Measurements from ENCODE around the gene MAML2. TPM values are rescaled to one million over a fixed set of nuclear protein-coding genes. Genes with fewer than 3 reads are reported as not detected.

The MAML2 gene
- total and polyA plus RNA-seq, 2 of the 8 experiments (the other 6 are each of a cell fraction or from before 2014, with no cell fraction given): 3.8 to 6.6 TPM

GRCh38 chr11:96151501-96151900 is 191.5 kb downstream of the MAML2 start:
- Histone ChIP-seq H2BK12ac (ENCODE audit: low read depth, low read length) (no peak overlapping the region), H3K23me2 (ENCODE audit: low read depth, low read length) (no peaks in the 10 kb centered on the region), H2BK120ac (replicated peaks; ENCODE audit: low read depth, low read length) (no peak overlapping the region), H3K18ac (ENCODE audit: extremely low read depth, low read length) (no peak overlapping the region), H3K4me1 (replicated peaks in 1 of 4; ENCODE audit: control insufficient read depth in 3 of 4, insufficient read depth in 4 of 4, low read length in 3 of 4) (peaks cover 0 to 13% (median 5%) of the 10 kb centered on the region in 4 experiments; a peak in 5 of 7 replicates), H2BK15ac (ENCODE audit: low read length) (no peak overlapping the region), H4K91ac (replicated peaks; ENCODE audit: insufficient read length, low read length) (no peak overlapping the region), H3K36me3 (ENCODE audit: control insufficient read depth in 2 of 4, insufficient read depth in 4 of 4, low read length in 3 of 4) (no peaks in the 10 kb centered on the region), H3K56ac (replicated peaks; ENCODE audit: insufficient read length, low read depth, low read length) (no peak overlapping the region), H3K4ac (replicated peaks; ENCODE audit: insufficient read length, low read depth, low read length) (no peak overlapping the region), H4K8ac (ENCODE audit: extremely low read depth, insufficient read depth, low read length) (no peak overlapping the region), H3K23ac (ENCODE audit: insufficient read length) (no peak overlapping the region), H3K9me3 (ENCODE audit: insufficient read depth in 2 of 2, low read depth in 1 of 2, low read length in 1 of 2) (no peaks in the 10 kb centered on the region), H4K20me1 (replicated peaks in 1 of 2; ENCODE audit: control insufficient read depth in 1 of 2, insufficient read depth in 2 of 2, low read length in 2 of 2) (no peaks in the 10 kb centered on the region), H3K14ac (ENCODE audit: insufficient read length) (no peak overlapping the region), H2BK20ac (ENCODE audit: low read length) (no peak overlapping the region), H2AK5ac (ENCODE audit: low read depth, low read length) (no peak overlapping the region), H3K4me2 (ENCODE audit: insufficient read depth in 1 of 2, low read depth in 2 of 2, low read length in 2 of 2) (no peak overlapping the region), H3K79me2 (ENCODE audit: control insufficient read depth in 1 of 2, insufficient read depth in 2 of 2, low read length in 2 of 2) (no peaks in the 10 kb centered on the region), H3K79me1 (ENCODE audit: low read depth, low read length) (no peaks in the 10 kb centered on the region), H2BK5ac (ENCODE audit: low read depth, low read length) (no peak overlapping the region), H2AFZ (ENCODE audit: low read length) (no peak overlapping the region), H4K5ac (ENCODE audit: insufficient read length, low read depth, low read length) (no peak overlapping the region), H3K27me3 (replicated peaks in 1 of 4; ENCODE audit: control insufficient read depth in 3 of 4, extremely low read depth in 1 of 4, insufficient read depth in 3 of 4, low read length in 3 of 4) (no peaks in the 10 kb centered on the region), H3K9ac (replicated peaks in 1 of 4; ENCODE audit: extremely low read depth in 1 of 4, low read depth in 3 of 4, low read length in 3 of 4) (no peak overlapping the region), H3K27ac (ENCODE audit: low read depth, low read length) (no peak overlapping the region), H3K4me3 (ENCODE audit: extremely low read depth in 1 of 4, insufficient read depth in 2 of 4, low read depth in 3 of 4, low read length in 4 of 4) (no peak overlapping the region)
- POLR2A ChIA-PET (ENCODE audit: partially characterized antibody): no interaction called here
- 95% methylated on average over 3 of the region's 3 CpGs; no CpG with 5 or more reads in 1 of the 2 experiments for WGBS, 2 experiments (ENCODE audit: extremely low coverage in 1 of 2, insufficient coverage in 1 of 2, insufficient read length in 1 of 2, insufficient replicate concordance in 2 of 2, low coverage in 1 of 2, low lambda C conversion rate in 2 of 2, missing lambda C conversion rate in 1 of 2)
- TF ChIP-seq TAF1 (IDR thresholded peaks at IDR 0.05; ENCODE audit: low read depth, low read length): no peak
- no peak for TF ChIP-seq ATF3 (IDR thresholded peaks at IDR 0.05; ENCODE audit: insufficient read depth, low read depth, low read length)
- TF ChIP-seq SRF (IDR thresholded peaks at IDR 0.05; ENCODE audit: low read depth, low read length): no peak
- TF ChIP-seq TEAD4 (IDR thresholded peaks at IDR 0.05; ENCODE audit: low read depth, low read length): no peak
- no peak for TF ChIP-seq NRF1 (IDR thresholded peaks at IDR 0.05; ENCODE audit: low read depth, low read length)
- no peak for TF ChIP-seq BACH1 (IDR thresholded peaks at IDR 0.05; ENCODE audit: low read length)
- no peak for TF ChIP-seq GTF2F1 (IDR thresholded peaks at IDR 0.05; ENCODE audit: borderline replicate concordance, low read depth, low read length)
- TF ChIP-seq CBX8 (IDR thresholded peaks at IDR 0.05; ENCODE audit: borderline replicate concordance, low read depth, low read length): no peak
- TF ChIP-seq ASH2L (IDR thresholded peaks at IDR 0.05; ENCODE audit: low read length): no peak
- TF ChIP-seq BRCA1 (IDR thresholded peaks at IDR 0.05; ENCODE audit: low read depth, low read length): no peak
- no peak for TF ChIP-seq JUND (IDR thresholded peaks at IDR 0.05; ENCODE audit: low read length)
- no peak for TF ChIP-seq HDAC2 (IDR thresholded peaks at IDR 0.05; ENCODE audit: borderline replicate concordance in 1 of 2, low read depth in 2 of 2, low read length in 2 of 2)
- FAIRE-seq (no peak), DNase-seq (ENCODE audit: low read depth in 1 of 2, low spot score in 2 of 2) (no peak)
- CTCF ChIA-PET (ENCODE audit: partially characterized antibody): interaction anchor here (0.6 to 1.2 kb wide), 3 partner anchors 59 to 186 kb away, joined by 3 read pairs; no protein-coding TSS in a partner anchor
